RWPE2 (cell line): Measurements from ENCODE around the gene WDR93.

Experiments used
- ATAC-seq: fragments of 200-7000 bp; cut with Tn5 transposase; 3 replicates; pipeline ENCODE4 v1.9.1; 2021; ENCODE audit warnings: low read depth
- DNase-seq: peaks from one replicate; pipeline ENCODE4 v3.0.0-alpha.2; 2020; ENCODE audit warnings: low spot score
- H3K27ac ChIP-seq: fragments of 450-650 bp; 2 replicates; pipeline ENCODE4 v1.5.1; 2017; ENCODE audit warnings: mild to moderate bottlenecking; ENCODE audit not compliant: poor library complexity, severe bottlenecking
- H3K27me3 ChIP-seq: fragments of 250-450 bp; sonication (Bioruptor Pico); 2 replicates; pipeline ENCODE4 v1.5.1; 2021; ENCODE audit warnings: mild to moderate bottlenecking, moderate library complexity; ENCODE audit not compliant: insufficient read depth, poor library complexity, severe bottlenecking
- H3K36me3 ChIP-seq: fragments of 250-450 bp; sonication (Bioruptor Pico); 2 replicates; pipeline ENCODE4 v1.5.1; 2020; ENCODE audit warnings: low read depth, mild to moderate bottlenecking, moderate library complexity
- H3K4me1 ChIP-seq: fragments of 250-450 bp; sonication (Bioruptor Pico); 2 replicates; pipeline ENCODE4 v1.5.1; 2021; ENCODE audit warnings: mild to moderate bottlenecking, moderate library complexity; ENCODE audit not compliant: insufficient read depth, poor library complexity, severe bottlenecking
- H3K4me3 ChIP-seq: fragments of 250-450 bp; sonication (Bioruptor Pico); 2 replicates; pipeline ENCODE4 v1.5.1; 2021; ENCODE audit warnings: mild to moderate bottlenecking, moderate library complexity; ENCODE audit not compliant: severe bottlenecking
- H3K9me3 ChIP-seq: fragments of 250-450 bp; sonication (Bioruptor Pico); 2 replicates; pipeline ENCODE4 v1.5.1; 2021; ENCODE audit warnings: mild to moderate bottlenecking, moderate library complexity; ENCODE audit not compliant: severe bottlenecking
- TF ChIP-seq, protein P1 (sequence below): fragments of 450-650 bp; IDR thresholded peaks from one replicate; pipeline ENCODE4 v1.5.1; 2017; ENCODE audit warnings: mild to moderate bottlenecking, moderate library complexity; ENCODE audit not compliant: poor library complexity, severe bottlenecking

WDR93 gene

DNA sequence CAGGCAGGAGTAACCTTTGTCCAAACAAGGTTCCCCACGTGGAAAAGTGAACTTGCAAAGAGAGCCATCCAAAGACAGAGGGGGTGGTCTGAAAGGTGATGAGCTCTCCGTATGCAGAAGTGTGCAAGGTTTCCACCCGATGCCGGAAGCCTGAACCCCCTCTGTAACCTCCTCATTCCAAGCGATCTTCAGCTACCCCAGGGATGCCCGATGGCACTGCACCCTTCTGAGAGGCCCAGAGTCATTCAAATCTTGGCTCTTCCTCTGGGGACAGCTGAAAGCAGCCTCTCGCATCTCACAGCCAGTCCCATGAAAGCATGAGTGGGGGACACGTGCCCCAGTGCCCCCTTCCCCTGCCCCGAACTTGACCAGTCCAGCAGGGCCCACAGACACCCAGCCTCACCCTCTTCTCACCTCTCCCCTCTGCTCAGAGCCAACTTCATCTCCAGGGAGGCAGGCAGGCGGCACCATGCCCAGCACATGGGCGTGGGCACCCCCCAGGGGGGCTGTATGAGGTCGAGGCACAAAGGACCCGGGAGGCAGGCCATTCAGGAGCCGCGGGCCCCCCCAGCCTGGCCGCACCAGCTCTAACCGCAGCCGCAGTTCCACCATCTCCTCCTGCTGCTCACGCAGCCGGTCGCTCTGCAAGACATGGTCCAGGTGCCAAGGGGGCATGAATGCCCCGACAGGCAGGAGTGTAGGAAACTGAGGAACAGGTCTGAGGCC lies 44.0 kb upstream of the WDR93 start:
- TF ChIP-seq, protein P1, sequence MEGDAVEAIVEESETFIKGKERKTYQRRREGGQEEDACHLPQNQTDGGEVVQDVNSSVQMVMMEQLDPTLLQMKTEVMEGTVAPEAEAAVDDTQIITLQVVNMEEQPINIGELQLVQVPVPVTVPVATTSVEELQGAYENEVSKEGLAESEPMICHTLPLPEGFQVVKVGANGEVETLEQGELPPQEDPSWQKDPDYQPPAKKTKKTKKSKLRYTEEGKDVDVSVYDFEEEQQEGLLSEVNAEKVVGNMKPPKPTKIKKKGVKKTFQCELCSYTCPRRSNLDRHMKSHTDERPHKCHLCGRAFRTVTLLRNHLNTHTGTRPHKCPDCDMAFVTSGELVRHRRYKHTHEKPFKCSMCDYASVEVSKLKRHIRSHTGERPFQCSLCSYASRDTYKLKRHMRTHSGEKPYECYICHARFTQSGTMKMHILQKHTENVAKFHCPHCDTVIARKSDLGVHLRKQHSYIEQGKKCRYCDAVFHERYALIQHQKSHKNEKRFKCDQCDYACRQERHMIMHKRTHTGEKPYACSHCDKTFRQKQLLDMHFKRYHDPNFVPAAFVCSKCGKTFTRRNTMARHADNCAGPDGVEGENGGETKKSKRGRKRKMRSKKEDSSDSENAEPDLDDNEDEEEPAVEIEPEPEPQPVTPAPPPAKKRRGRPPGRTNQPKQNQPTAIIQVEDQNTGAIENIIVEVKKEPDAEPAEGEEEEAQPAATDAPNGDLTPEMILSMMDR = no peak
- ATAC-seq = peak; percentile 9; the same call in 2 of the 3 replicates
- Histone ChIP-seq H3K9me3 (no peaks in the 10 kb centered on the region), H3K4me3 (no peak overlapping the region), H3K27ac (no peak overlapping the region), H3K36me3 (peaks cover 21% of the 10 kb centered on the region; the same call in 1 of the 2 replicates), H3K4me1 (no peaks in the 10 kb centered on the region), H3K27me3 (no peaks in the 10 kb centered on the region)
- DNase-seq = peak; percentile 64

DNA sequence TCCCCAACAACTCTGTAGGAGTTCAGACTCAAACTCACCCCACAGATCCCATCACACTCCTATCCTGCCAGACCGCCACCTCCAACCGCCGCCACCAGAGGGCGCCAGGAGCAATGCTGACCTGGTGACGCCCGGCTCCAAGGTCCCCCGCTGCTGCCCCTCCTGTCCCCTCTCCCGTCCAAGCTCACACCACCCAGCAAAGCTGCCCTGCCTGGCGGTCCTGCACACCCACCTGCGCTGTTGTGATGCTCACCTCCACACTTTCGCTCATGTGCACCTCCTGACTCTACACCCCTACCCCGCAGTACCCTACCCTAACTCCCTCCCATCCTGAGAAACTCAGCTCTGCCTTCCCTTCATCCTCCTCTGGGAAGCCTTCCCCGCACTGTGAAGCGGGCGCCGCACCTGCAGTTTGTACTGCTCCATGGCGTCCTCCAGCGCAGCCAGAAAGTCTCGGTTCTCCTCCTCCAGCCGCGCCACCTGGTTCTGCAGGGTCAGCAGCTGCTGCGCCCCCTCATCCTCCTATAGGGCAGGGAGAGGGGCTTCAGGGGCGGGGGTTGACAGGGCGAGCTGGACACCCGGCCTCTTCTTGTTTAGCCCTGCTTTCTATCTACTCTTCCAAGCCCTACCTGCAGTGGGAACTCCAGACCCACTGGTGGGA lies 43.3 kb upstream of the WDR93 start:
- Histone ChIP-seq H3K9me3 (no peaks in the 10 kb centered on the region), H3K27ac (no peak overlapping the region), H3K4me1 (no peaks in the 10 kb centered on the region), H3K36me3 (peaks cover 18% of the 10 kb centered on the region; the same call in 1 of the 2 replicates), H3K4me3 (no peak overlapping the region), H3K27me3 (no peaks in the 10 kb centered on the region)
- peak; percentile 83 for ATAC-seq
- DNase-seq = peak; percentile 87
- TF ChIP-seq, protein P1 = peak; percentile 98

DNA sequence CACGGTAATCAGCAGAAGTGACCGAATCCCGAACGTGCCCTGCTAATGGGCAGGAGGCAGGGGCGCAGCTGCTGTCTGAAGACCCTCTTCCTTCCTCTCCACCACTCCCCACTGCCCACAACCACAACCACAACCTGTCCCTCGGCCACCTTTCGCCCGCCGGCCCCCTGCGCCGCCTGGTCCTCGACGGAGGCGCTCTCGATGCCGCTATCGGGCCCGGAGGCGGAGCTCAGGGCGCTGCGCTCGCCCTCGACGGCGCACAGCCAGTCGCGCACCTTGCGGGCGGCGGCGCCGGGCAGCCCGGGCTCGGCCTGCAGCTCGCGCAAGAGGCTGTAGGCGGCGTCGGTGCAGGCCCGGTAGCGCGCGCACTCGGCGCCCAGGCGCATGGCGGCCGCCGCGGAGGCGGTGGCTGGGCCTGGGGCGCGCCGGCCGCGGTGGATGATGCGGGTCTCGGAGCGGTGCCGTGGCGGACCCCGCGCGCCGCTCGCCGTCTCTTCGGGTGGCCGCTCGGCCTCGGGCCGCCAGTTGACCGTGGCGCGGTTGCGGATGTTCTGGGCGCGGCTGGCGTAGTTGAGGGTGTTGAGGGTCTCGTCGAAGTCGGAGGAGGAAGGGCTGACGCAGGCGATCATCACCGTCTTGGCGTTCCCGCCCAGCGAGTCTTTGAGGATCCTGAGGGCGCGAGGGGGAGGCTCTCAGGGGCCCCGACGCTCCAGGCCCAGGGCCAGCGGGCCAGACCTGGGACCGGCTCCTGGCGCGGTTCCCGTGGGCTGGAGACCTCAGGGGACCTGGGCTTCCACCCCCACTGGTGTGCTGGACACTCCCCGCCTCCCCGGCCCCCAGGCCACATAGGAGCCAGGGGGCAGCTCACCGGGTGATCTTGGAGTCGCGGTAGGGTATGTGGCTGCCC lies 42.3 kb upstream of the WDR93 start:
- no peak overlapping the region for H3K27ac ChIP-seq
- H3K4me3 ChIP-seq = no peak overlapping the region
- no peak for ATAC-seq
- TF ChIP-seq, protein P1 = no peak
- DNase-seq = peak; percentile 72
- no peaks in the 10 kb centered on the region for H3K27me3 ChIP-seq
- H3K4me1 ChIP-seq = no peaks in the 10 kb centered on the region
- peaks cover 9% of the 10 kb centered on the region; the same call in 1 of the 2 replicates for H3K36me3 ChIP-seq
- H3K9me3 ChIP-seq = no peaks in the 10 kb centered on the region

DNA sequence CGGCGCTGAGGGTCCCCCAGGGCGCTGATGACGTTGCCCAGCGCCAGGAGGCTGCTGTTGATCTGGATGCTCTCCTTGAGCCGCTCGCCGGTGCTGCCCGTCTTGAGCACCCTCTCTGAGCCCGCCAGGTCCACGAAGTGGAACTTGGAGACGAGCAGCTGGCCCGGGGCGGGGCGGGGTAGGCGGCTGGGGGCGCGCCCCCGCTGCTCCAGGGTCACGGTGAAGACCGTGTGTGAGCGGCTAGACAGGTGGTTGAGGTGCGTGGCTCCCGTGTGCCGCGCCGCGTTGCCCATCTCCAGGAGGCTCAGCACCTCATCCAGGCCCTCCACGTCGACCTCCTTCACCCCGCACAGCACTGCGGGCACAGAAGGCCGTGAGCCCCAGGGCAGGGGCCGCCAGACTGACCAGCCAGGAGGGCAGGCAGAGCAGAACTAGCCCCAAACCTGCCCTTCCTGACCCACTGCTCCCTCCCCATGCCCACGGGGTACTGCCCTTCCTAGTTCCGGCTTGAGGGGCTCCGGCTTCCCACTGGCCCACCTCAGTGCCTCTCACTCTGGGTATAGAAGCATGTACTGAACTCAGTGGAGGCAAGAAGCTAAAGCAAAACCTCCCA lies 41.5 kb upstream of the WDR93 start:
- Histone ChIP-seq H3K27me3 (no peaks in the 10 kb centered on the region), H3K4me3 (no peak overlapping the region), H3K27ac (no peak overlapping the region), H3K9me3 (no peaks in the 10 kb centered on the region), H3K36me3 (peaks cover 7% of the 10 kb centered on the region; the same call in 1 of the 2 replicates), H3K4me1 (no peaks in the 10 kb centered on the region)
- peak; percentile 72 for DNase-seq
- ATAC-seq = no peak
- TF ChIP-seq, protein P1 = no peak
